Glutamatergic neuron (in vitro differentiated cells): Measurements from ENCODE around the gene TBC1D1. TPM values are rescaled to one million over a fixed set of nuclear protein-coding genes. Genes with fewer than 3 reads are reported as not detected.
"Not testable (repeated sequence)": the region's sequence is repeated elsewhere in the genome, so short reads cannot be mapped to it uniquely, and the experiment has no call there.

Source experiments
- DNase-seq: peaks from one replicate; pipeline ENCODE4 v3.0.0; 2022
- H3K27ac Mint-ChIP-seq: one replicate; pipeline ENCODE4 v1.8.0; 2020; ENCODE audit warnings: mild to moderate bottlenecking, mixed read lengths, inconsistent platforms; ENCODE audit not compliant: unreplicated experiment
- H3K27me3 Mint-ChIP-seq: one replicate; pipeline ENCODE4 v1.8.0; 2020; ENCODE audit warnings: mild to moderate bottlenecking, moderate library complexity, mixed read lengths, inconsistent platforms; ENCODE audit not compliant: unreplicated experiment
- H3K36me3 Mint-ChIP-seq: one replicate; pipeline ENCODE4 v1.8.0; 2020; ENCODE audit warnings: mild to moderate bottlenecking, mixed read lengths, inconsistent platforms; ENCODE audit not compliant: unreplicated experiment
- H3K4me1 Mint-ChIP-seq: one replicate; pipeline ENCODE4 v1.8.0; 2020; ENCODE audit warnings: mild to moderate bottlenecking, low read depth, mixed read lengths, inconsistent platforms; ENCODE audit not compliant: unreplicated experiment
- H3K4me3 Mint-ChIP-seq: one replicate; pipeline ENCODE4 v1.8.0; 2020; ENCODE audit warnings: mild to moderate bottlenecking, mixed read lengths, inconsistent platforms; ENCODE audit not compliant: unreplicated experiment
- H3K9me3 Mint-ChIP-seq: one replicate; pipeline ENCODE4 v1.8.0; 2020; ENCODE audit warnings: mild to moderate bottlenecking, moderate library complexity, mixed read lengths, inconsistent platforms; ENCODE audit not compliant: unreplicated experiment
- total RNA-seq: library from RNA; stranded (reverse); fragmentation: NEBNext Ultra II Directional; extraction: Animal tissue kit (Norgen Biotek cat#: 25700); gene quantifications from one replicate; pipeline ENCODE4 v1.2.1, GENCODE V29; 2021; ENCODE audit not compliant: unreplicated experiment
- TF ChIP-seq, protein P1 (sequence below): fragments of 200-600 bp; sonication (generic); IDR thresholded peaks from one replicate; pipeline ENCODE4 v1.5.0; 2021; ENCODE audit not compliant: partially characterized antibody, unreplicated experiment

The TBC1D1 gene
- total RNA-seq, 1 donor from 2014 or later: 106 TPM

DNA sequence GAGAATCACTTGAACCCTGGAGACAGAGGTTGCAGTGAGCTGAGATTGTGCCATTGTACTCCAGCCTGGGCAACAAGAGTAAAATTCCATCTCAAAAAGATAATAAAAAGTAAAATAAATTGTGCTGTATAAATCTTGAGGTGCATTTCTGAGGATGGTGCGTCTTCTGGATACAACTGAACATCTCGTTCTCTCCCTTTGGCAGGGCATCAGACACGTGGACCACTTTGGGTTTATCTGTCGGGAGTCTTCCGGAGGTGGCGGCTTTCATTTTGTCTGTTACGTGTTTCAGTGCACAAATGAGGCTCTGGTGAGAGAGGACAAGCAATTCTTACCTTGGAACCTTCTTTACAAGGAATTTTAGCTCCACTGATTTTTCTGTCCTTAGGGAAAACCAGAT is 129.5 kb downstream of the TBC1D1 start:
- H3K27ac Mint-ChIP-seq: no peak overlapping the region
- H3K4me3 Mint-ChIP-seq: no peak overlapping the region
- H3K27me3 Mint-ChIP-seq: no peaks in the 10 kb centered on the region
- H3K9me3 Mint-ChIP-seq: peaks cover 6% of the 10 kb centered on the region
- no peak for DNase-seq
- H3K36me3 Mint-ChIP-seq: peaks cover 17% of the 10 kb centered on the region
- TF ChIP-seq, protein P1, sequence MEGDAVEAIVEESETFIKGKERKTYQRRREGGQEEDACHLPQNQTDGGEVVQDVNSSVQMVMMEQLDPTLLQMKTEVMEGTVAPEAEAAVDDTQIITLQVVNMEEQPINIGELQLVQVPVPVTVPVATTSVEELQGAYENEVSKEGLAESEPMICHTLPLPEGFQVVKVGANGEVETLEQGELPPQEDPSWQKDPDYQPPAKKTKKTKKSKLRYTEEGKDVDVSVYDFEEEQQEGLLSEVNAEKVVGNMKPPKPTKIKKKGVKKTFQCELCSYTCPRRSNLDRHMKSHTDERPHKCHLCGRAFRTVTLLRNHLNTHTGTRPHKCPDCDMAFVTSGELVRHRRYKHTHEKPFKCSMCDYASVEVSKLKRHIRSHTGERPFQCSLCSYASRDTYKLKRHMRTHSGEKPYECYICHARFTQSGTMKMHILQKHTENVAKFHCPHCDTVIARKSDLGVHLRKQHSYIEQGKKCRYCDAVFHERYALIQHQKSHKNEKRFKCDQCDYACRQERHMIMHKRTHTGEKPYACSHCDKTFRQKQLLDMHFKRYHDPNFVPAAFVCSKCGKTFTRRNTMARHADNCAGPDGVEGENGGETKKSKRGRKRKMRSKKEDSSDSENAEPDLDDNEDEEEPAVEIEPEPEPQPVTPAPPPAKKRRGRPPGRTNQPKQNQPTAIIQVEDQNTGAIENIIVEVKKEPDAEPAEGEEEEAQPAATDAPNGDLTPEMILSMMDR: no peak
- peaks cover 22% of the 10 kb centered on the region for H3K4me1 Mint-ChIP-seq

DNA sequence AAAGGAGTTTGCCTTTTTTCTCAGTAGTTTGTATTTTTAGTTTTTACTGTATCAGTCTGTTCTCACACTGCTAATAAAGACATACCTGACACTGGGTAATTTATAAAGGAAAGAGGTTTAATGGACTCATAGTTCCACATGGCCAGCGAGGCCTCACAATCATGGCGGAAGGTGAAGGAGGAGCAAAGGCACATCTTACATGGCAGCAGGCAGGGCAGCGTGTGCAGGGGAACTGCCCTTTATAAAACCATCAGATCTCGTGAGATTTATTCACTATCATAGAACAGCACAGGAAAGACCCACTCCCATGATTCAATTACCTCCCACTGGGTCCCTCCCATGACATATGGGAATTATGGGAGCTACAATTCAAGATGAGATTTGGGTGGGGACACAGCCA is 130.1 kb downstream of the TBC1D1 start:
- H3K27ac Mint-ChIP-seq, H3K4me3 Mint-ChIP-seq, H3K9me3 Mint-ChIP-seq, H3K27me3 Mint-ChIP-seq, DNase-seq: not testable (repeated sequence)
- peaks cover 19% of the 10 kb centered on the region for H3K4me1 Mint-ChIP-seq
- peaks cover 17% of the 10 kb centered on the region for H3K36me3 Mint-ChIP-seq

DNA sequence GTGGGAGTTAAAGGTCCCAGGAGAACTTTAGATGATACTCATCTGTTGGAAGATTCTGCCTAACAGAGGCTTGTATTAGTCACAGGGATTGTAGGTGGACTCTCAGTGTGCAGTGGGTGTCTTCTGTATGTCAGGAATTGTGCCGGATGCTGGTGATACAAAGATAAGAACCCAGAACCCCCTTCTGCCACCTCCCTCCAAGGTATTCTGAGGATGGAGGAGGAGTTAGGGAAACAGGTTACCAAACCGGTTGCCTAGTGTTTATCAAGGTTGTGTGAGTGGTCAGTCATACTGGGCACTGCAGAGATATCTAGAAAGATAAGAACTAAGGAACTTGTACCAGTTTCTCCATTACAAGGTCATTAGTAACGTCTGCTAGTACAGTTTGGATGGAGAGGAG is 130.9 kb downstream of the TBC1D1 start:
- peaks cover 2% of the 10 kb centered on the region for H3K9me3 Mint-ChIP-seq
- peaks cover 17% of the 10 kb centered on the region for H3K36me3 Mint-ChIP-seq
- no peaks in the 10 kb centered on the region for H3K27me3 Mint-ChIP-seq
- no peak overlapping the region for H3K27ac Mint-ChIP-seq
- TF ChIP-seq, protein P1: no peak
- DNase-seq: no peak
- H3K4me1 Mint-ChIP-seq: peaks cover 11% of the 10 kb centered on the region
- no peak overlapping the region for H3K4me3 Mint-ChIP-seq

DNA sequence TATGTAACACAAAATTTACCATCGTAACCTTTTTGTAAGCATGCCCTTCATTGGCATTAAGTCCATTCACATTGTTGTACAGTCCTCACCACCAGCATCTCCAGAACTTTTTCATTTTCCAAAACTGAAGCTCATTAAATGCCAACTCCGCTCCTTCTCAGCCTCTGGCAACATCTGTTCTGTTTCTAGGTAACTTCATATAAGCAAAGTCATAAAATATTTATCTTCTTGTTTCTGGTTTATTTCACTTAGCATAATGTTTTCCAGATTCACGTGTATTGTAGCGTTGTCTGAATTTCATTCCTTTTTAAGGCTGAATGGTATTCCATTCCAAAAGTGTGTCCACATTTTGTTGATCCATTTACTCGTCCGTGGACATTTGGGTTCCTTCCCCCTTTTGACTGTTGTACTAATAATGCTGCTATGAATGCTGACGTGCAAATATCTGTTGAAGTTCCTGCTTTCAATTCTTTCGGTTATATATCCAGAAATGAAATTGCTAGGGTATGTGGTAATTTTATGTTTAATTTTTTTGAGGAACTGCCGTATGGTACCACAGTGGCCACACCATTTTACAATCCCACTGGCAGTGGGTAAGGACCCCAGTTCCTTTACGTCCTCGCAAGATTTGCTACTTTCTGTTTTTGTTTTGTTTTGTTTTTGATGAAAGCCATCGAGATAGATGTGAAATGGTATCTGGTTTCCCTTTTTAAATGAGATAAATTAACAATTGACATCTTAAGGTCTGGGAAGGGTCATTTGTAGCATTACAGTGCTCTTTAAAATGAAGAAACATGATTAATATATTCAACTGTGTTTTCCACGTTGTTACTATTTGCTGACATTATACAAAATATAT is 132.7 kb downstream of the TBC1D1 start:
- Mint-ChIP-seq H3K4me1 (peaks cover 6% of the 10 kb centered on the region), H3K4me3 (no peak overlapping the region)
- TF ChIP-seq, protein P1: no peak

DNA sequence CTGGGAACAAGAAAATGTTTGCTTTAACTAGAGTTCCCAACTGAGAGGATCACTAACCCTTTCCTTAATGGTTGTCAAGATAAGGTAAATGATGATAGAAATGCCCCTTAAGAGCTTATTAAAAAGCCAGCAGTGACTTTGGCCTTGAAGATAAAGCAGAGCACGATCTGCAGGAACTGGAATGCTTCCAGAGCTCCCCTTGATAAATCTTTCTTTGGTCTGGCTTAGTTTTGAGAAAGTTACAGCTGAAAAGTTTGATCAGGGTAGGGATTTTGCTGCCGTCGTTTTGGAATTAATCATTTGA is 133.3 kb downstream of the TBC1D1 start:
- H3K4me1 Mint-ChIP-seq: peaks cover 9% of the 10 kb centered on the region
- peaks cover 17% of the 10 kb centered on the region for H3K36me3 Mint-ChIP-seq
- H3K27ac Mint-ChIP-seq: no peak overlapping the region
- TF ChIP-seq, protein P1: no peak
- no peak overlapping the region for H3K4me3 Mint-ChIP-seq
- no peaks in the 10 kb centered on the region for H3K27me3 Mint-ChIP-seq
- H3K9me3 Mint-ChIP-seq: peaks cover 2% of the 10 kb centered on the region
- DNase-seq: no peak

More for the DNA sequence above, 132.7 kb downstream of the TBC1D1 start:
- H3K27ac Mint-ChIP-seq: no peak overlapping the region
- H3K27me3 Mint-ChIP-seq: no peaks in the 10 kb centered on the region
- no peak for DNase-seq
- peaks cover 2% of the 10 kb centered on the region for H3K9me3 Mint-ChIP-seq
- H3K36me3 Mint-ChIP-seq: peaks cover 17% of the 10 kb centered on the region
